NCI-H82 treated with DMSO at 0.1 percent for 48 hours (cell line): ENCODE data around the gene ZNF484.
A peak's percentile ranks its signal among the peaks of the same experiment; 100 is the strongest.
"Not testable (repeated sequence)": the region's sequence is repeated elsewhere in the genome, so short reads cannot be mapped to it uniquely, and the experiment has no call there.

Experiments
- DNase-seq: peaks from one replicate; lab custom pipeline; 2025; ENCODE audit not compliant: unreplicated experiment; lab: John Stamatoyannopoulos, UW

The ZNF484 gene

DNA sequence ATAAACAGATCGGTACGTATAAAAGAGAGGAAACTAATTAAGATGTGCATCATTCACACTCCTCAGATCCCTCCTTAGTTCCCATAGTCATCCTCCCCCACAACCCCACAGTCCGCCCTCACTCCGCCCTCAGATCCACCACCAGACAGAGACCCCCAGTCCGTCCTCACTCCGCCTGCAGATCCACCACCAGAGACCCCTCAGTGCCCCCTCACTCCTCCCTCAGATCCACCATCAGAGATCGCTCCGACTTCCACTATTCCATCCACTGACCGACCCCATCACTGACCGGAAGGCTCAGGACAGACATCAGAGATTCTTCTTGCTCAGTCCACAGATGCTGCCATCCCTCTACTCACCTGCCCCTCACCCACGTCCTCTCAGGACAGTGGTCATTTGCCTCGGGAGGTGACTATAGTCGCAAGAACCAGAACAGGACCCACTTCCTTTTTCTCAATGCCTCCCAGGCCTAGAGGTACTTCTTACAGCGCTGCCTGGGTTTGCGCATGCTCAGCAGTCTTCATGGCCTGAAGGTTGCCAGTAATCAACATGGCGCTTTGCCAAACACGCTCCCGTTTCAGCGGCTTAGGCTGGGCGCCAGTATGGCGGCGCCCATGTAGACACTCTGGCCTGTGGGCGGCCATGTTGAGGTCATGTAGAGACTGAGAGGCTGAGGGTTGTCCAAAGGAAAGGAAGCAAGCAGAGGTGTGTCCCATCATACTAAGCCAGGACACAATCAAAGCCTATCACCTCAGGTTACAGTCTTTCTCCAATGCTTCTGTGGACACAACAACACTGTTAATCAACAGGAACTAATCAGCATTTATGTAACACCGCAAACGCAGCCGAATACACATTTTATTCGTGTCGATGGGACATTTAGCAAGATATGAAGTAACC is at the start of gene ZNF484:
Gene ZNF484, minus strand, starts transcription at position 508 of the 900 bp plus-strand sequence. CDS start 3,009 bp downstream, outside the sequence.
- peak; percentile 90 for DNase-seq

DNA sequence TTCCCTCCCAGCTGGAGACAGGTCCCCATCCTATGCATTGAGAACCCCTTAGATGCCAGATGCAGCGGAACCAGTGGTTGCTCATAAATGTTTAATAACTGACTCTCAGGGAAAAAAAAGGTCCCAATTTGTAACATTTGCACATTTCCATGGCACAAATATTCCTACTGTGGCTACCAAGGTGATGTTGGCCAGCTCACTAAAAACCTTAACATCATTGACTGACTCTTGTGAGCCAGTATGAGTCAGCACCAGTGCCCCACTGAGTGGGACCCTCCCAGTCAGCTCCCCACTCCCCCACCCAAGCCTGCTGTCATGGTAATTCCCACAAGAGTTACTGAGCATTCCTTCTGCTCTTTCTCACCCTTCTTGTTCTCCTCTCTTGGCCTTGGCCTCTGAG is 42.6 kb upstream of the ZNF484 start:
- no peak for DNase-seq

DNA sequence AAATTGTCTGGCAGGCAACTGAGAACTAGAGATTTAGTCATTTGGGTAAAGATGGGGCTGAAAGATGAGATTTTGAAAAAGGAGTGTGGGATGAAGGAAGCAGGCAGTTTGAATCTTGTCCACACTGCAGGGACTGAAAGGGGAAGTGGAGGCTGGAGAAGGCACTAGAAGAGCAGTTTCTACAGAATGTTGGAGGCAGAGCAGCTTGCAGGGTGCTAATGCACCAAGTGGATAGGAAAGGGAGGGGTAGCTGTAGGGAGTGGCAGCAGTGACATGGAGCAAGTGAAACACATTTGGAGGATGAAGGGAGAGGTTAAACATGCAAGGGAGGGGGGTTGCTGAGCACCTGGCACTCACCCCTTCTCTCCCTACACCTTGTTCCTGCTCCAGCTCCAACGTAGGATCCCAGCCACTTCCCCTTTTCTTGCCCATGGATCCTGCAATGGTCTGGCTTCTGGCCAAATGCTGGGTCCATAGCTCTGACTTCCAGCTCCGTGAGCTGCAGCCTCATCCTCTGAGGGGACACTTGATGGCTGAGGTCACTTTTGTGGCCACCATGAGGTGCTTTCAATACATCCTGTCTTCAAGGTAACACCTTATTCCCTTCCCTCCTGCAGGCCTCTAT is 39.5 kb upstream of the ZNF484 start:
- DNase-seq = no peak

DNA sequence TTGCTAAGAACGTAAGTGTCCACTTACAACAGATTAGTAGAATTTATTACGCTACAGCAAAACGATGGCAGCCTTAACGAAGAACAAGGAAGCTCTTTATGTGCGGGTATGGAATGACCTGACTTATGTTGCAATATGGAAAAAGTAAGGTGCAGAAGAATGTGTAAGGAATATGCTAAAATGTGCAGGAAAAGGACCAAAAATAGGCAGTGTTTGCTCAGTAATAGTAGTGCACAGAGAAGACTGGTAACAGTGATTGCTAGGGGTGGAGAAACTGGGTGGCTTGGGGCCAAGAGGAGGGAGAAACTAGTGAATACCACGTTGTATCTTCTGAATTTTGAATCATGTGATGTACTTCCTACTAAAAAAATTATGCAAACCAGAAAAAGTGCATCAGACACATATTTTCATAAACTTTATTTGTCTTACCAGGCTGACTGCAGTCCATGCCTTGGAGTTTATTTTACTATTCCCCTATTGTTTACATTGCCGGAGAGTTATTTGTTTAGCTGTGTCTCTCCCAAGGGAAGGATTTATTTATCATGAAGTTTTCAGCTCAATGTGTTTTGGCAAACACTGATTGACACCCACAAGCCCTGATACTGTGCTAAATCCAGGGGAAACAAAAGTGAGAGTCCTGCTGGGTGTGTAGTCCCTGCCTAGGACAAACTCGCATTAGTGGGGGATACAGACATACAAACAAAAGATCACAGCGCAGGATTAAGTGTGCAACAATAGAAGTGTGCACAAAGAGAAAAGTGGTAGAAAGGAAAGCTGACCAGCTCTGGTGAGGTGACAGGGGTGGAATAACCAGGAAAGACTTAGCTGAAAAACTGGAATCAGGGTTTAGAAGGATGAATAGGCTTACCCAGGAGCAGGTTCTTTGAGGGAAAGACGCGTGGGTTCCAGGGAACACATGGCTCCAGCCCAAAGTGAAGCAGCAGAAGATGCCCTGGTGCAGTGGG is 34.0 kb upstream of the ZNF484 start:
- DNase-seq = no peak

DNA sequence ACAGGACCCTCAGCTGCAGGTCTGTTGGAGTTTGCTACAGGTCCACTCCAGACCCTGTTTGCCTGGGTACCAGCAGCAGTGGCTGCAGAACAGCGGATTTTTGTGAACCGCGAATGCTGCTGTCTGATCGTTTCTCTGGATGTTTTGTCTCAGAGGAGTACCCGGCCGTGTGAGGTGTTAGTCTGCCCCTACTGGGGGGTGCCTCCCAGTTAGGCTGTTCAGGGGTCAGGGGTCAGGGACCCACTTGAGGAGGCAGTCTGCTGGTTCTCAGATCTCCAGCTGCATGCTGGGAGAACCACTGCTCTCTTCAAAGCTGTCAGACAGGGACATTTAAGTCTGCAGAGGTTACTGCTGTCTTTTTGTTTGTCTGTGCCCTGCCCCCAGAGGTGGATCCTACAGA is 27.3 kb upstream of the ZNF484 start:
- not testable (repeated sequence) for DNase-seq

DNA sequence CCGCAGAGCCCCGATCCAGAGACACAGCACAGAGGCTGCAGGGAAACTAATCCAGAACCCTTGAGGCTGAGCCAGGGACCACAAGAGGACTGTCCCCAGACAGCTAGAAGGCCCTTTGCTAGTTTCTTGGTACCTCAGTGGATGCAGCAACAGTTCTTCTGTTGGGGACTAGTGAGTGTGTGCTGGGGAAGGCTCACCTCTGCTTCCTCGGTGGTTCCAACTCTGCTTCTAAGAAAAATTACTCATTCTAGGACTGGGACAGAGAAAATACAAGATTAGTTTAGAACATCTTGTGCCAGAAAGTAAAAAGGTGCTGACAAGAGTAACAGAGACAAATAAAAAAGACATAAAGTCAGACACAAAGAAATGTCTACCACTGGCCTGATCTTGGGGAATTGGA is 19.5 kb upstream of the ZNF484 start:
- DNase-seq = no peak

DNA sequence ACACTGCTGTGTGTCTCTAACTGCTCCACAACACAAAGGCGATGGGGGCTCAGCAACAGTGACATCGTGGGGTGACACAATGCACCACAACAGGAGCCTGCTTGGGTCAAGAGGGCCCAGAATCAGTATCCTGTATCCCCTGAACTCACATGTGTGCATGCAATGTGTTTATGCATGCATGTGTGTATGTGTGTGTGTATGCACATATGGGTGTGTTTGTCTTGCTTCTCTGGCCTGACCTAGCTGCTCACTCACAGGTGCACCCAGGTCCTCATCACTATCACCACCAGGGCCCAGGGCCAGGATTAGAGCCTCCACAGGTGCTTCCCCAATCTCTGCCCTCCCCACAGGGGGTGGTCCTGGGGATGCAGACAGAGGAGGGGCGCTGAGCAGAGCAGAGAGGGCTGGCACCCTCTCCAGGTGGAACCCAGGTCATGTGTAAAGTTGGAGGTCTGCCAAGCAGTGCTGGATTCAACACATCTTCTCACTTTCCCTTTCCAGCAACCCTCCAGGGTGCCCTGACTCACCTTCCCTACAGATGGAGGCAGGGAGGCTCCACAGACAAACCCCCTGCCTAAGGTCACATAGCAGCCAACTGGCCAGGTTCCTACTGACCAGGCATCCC is 18.1 kb upstream of the ZNF484 start:
- no peak for DNase-seq

DNA sequence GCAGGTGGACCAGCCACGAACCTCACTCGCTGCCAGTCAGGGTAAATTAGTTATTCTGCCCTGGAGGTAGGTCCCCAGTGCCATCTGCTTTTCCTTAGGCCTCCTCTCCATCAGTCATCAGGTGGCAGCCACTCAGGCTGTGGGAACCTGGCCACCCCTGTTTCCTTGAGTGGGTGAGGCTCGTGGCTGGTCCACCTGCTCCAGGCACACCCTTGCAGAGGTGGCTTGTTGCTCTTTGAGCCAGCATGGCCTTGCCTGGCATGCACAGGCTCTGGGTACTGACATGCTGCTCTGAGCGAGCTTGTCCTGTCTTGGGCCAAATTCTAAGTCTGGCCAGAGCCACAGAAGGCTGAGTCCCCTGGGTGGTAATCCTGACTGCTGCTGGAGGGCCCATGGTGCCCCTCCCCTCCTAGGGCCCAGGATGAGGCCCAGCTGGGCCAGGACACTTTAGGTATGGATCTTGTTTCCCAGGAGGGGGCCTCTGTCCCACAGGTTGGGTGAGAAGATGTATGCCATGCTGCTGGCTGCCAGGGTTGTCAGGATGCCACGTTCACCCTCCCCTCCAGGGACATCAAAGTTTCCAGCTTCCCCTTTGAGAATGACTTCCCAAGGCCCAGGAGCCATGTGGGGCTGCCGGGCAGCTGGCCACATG is 17.0 kb upstream of the ZNF484 start:
- DNase-seq = no peak

DNA sequence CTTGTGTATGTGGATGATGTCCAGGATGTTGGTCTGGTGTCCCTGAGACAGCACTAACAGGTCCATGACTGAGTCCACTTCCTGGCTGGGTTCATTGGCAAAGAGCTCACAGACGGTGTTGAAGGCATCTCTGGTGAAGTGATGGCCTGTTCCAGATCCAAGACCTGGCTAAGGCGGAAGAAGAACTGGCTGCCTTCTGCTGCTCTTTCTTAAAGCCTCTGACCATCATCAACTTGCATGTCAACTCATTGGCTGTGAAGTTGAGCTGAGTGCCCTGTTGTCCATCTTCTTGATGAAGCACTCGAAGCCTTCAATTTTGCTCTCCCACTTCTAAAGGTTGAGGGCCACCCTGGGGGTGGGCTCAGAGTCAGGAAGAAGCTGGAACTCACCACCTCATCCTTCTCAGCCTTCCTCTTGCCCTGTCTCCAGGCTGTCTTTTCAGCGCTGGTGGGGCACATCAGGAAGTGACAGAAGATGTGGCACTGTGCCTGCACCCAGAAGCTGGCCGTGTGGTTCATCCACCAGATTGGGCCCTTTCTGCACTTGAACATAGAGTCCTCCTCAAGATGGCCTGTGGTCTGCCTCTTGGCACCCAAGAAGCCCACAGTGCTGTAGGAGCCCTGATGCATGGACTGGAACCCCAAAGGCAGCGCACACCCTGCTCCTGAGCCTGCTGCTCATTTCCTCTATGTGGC is 16.2 kb upstream of the ZNF484 start:
- not testable (repeated sequence) for DNase-seq

DNA sequence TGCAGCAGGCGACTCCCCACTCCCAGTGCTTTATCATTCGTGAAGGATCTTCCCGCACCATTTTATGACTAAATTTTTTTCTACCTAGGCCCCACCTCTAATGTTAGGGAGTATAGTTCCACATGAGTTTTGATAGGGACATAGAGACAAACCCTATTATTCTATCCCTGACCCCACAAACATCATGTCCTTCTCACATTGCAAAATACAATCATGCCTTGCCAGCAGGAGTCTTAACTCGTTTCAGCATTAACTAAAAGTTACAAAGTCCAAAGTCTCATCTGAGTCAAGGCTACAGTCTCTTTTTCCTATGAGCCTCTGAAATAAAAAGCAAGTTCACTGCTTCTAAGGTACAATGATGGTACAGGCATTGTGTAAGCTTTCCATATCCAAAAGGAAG is 14.4 kb upstream of the ZNF484 start:
- DNase-seq = not testable (repeated sequence)

DNA sequence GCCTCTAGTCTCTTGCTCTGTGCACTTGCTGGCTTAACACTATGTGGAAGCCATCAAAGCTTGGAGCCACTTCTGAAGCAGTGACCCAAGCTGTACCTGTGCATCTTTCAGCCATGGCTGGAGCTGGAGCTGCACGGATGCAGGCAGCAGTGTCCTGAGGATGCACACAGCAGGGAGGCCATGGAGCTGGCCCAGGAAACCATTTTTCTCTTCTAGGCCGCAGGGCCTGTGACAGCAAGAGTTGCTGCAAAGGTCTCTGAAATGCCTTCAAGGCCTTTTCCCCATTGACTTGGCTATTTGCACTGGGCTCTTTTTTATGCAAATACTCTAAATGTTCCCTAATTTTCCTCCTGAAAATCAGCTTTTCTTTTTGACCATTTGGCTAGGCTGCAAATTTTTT is 12.9 kb upstream of the ZNF484 start:
- DNase-seq = no peak

DNA sequence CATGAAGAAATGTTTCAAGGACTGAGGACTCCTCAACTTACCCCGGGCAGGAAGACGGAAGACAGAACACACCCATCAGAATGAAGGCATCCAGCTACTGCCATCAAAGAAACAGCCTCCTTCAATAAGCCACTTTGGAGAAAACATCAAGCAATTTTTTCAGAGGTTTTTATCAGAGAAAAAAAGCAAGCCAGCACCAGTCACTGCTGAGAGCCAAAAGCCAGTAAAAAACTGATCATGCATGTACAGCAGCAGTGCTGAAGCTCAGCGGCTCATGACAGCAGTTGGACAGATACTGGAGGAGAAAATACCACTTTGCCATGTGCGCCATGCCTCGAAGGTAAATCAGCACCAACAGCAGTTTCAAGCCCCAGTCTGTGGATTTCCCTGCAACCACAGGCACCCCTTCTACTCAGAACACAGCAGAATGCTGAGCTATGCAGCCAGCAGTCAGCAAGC is 10.1 kb upstream of the ZNF484 start:
- DNase-seq = no peak

DNA sequence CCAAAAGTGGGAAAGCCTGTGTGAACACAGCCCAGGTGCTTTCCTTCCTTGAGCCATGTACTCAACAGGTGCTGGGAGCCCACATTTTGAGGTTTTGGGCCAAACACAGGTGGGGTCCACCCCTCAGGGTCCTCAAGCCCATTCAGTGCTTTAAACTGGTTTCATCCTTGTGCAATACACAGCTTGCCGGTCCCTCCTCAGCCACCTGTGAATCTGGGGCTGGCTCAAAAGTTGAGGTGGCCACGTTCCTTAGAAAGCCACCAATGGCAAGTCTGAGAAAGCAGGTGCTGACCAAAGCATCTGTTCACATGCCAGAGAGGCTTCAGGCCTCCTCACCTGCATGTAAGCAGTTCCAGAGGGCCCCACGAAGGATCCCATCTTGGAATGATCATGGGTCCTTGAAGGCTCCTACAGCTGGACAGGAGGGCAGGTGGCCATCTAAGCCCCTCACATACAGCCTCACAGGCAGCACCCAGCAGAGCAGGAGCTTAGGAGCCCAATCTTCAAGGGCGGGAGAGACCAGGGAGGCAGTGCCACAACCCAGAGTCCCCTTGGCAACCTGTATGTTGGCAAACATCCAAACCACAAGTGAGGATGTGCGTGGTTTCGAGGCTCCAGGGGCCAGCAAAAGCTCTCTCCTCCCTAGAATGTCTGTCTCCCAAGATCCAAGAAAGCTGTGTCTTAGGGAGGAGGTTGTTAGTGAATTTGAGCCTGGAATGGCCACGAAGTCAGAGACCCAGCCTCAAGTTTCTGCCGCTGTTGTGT is 9.2 kb upstream of the ZNF484 start:
- DNase-seq = not testable (repeated sequence)

DNA sequence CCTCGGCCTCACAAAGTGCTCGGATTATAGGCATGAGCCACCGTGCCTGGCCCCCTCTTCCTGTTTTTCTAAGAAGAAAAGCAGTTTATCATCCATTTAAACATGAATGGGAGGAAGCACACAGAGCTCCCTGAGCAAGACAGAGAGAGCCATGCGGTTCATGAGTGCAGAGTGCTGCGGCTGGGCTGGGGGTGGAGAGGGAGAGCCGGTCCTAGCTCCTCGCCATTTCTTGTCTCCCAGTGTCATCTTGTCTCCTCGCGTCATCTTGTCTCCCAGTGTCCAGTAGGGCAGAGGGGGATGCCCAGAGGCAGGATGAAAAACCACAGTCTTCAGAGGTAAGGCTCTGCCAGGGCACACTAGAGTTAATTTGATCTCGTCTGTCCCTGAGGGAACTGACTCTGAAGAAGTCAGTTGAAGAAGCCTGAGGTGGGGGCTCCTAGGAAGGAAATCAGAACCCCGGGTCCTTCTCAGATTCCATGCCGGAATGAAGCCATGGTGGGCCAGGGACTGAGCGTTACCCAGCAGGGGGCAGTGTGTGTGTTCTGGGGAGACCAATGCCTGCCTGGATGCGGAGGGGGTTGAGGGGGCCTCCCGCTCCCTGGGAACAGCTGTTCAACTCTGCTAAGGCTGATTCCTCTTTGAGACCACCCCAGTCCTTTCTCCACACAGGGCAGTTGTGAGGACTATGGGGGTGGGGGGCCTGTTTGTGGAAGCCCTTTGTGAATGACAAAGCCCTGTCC is 6.0 kb upstream of the ZNF484 start:
- DNase-seq = not testable (repeated sequence)

DNA sequence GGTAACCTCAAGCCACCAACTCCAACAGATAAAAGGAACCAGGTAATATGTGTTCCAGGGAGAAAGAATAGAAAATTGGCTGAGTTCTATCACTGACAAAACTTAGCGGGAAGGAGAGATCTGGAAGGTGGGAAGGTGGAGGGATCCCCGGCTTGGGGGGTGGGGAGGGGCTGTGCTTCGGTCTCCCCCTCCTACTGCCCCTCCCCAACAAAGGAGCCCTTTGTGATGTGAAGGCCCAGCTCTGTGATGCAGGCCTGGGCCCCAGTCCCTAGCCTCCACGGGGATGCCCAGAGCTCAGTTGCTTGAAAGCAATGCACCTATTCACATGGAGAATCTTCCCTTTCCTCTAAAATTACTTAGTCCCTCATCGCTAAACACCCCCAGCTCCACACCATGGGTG is 4.4 kb upstream of the ZNF484 start:
- no peak for DNase-seq

DNA sequence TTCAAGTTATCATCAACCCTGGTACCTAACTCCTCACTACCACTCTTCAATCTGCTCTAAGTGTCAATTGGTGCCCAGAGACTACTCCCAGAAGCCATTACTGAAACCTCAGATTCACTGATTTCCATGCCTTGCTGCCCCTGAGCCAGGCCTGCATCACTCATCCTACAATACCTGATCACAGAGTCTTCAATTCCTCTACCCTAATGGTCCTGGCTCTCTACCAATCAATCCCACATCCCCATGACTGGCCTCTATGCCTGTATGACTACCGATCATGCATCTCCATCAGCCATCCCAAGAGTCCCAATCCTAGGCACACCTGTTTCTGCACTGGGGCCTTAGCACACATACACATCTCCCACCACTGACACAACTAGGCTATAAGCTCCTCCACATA is 2.5 kb downstream of the ZNF484 start:
- DNase-seq = no peak

DNA sequence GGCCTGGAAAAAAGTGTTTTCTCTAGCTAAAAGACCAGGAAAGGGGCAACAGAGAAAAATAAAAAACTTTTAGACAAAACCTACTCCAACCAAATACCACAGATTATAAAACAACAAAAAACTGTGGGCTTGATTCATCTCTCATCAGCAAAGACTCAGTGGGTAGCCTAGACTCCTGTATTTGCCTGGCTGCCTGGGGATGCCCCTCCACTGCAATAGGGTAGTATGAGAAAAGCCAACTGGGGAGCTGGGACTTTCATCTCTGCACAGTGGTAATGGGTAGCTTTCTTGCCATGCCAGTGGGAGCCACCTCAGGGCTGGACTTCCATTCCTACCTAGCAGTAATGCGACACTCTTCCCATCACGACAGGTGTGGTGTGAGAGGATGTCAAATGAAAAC is 7.5 kb downstream of the ZNF484 start:
- DNase-seq = no peak

DNA sequence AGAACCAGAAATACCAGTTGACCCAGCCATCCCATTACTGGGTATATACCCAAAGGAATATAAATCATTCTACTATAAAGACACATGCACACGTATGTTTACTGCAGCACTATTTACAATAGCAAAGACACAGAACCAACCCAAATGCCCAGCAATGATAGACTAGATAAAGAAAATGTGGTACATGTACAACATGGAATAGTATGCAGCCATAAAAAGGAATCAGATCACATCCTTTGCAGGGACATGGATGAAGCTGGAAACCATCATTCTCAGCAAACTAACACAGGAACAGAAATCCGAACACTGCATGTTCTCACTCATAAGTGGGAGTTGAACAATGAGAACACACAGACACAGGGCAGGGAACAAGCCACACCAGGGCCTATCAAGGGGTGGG is 11.2 kb downstream of the ZNF484 start:
- not testable (repeated sequence) for DNase-seq
